Mesenteric fat pad (tissue), 1 donor: ENCODE data around the gene MAP2K3. TPM values are rescaled to one million over a fixed set of nuclear protein-coding genes. Genes with fewer than 3 reads are reported as not detected.

Experiments used
- DNase-seq: peaks from one replicate; pipeline ENCODE4 v3.0.0-alpha.2; 2020; ENCODE audit warnings: low spot score
- total RNA-seq: library from RNA; stranded (reverse); fragmentation: NEBNext Ultra II Directional; extraction: Animal tissue kit (Norgen Biotek cat#: 25700); gene quantifications from one replicate; pipeline ENCODE4 v1.2.1, GENCODE V29; 2021
- donor health status: DM: yes; HTN: yes; CAD: no.

The MAP2K3 gene
- total RNA-seq, 1 donor from 2014 or later, result 103 TPM

DNA sequence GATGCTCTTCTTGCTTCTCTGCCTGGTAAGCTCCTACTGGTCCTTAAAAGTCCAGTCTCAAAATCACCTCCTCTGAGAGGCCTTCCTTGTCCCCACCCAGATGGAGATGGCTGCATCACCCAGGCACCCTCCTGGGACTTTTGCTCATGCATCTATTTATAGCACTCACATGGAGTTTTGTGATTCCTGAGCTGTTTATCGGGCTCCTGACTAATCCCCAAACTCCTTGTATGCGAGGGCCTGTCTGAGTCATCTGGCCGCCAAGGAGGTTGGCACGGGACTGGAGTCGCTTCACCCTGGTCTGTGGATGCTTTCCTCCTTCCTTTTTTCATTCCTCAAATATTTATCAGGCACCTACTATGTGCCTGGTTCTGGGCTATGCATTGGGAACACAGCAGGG, 2.3 kb upstream of the MAP2K3 start:
- DNase-seq, result no peak

DNA sequence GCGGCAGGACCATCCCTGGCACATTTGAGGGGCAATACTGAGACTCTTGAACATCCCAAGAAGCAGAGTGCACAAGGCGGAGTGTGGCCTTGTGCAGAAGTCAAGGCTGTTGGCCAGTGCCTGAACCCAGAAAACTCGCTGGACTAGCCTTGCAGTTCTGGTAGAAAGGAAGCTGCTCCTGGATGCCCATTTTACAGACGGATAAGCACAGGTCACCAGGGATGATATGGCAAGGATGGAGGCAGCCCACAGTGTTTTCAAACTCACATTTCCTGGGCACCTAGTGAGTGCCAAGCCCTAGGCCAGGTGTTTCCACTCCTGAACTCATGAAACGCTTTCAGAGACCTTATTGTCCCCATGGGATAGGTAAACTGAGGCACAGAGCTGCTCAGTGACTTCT, 1.7 kb upstream of the MAP2K3 start:
- DNase-seq, result no peak

DNA sequence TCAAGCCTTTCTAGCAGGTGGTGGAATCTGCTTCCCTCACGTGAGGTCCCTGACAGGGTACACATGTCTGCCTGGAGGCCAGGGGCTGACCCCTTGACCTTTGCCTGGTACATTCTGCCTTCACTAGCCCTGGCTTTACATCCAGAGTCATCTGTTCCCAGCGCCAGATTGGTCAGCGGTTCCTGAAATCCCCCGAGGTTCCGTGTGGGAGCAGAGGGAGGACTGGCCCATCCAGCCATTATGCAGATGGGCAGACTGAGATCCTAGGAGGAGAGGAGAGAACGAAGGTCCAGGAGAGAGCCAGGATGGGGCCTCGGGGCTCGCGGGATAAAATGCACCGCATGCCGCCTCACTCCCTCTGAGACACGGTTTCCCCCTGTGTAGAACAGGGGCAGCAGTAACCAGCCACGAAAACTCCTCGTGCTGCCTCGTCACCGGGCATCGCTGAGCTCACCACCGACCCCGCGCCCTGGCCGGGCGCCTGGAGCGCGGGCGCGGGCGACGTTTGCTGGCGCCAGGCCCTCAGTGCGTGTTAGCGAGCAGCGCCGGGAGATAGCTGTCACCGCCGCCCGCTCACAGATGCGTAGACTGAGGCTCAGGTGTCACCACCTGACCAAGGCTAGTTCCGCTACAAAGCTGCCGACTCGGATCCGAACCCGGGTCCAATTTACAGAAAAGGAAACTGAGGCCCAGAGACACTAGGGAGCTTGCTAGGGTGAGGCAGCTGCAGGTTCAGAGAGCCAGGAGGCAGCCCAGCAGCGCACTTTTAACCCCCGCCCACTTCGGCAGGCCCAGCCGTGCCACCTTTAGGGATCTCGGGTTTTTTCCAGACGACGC, 811 bp upstream of the MAP2K3 start:
- peak; percentile 91 for DNase-seq

DNA sequence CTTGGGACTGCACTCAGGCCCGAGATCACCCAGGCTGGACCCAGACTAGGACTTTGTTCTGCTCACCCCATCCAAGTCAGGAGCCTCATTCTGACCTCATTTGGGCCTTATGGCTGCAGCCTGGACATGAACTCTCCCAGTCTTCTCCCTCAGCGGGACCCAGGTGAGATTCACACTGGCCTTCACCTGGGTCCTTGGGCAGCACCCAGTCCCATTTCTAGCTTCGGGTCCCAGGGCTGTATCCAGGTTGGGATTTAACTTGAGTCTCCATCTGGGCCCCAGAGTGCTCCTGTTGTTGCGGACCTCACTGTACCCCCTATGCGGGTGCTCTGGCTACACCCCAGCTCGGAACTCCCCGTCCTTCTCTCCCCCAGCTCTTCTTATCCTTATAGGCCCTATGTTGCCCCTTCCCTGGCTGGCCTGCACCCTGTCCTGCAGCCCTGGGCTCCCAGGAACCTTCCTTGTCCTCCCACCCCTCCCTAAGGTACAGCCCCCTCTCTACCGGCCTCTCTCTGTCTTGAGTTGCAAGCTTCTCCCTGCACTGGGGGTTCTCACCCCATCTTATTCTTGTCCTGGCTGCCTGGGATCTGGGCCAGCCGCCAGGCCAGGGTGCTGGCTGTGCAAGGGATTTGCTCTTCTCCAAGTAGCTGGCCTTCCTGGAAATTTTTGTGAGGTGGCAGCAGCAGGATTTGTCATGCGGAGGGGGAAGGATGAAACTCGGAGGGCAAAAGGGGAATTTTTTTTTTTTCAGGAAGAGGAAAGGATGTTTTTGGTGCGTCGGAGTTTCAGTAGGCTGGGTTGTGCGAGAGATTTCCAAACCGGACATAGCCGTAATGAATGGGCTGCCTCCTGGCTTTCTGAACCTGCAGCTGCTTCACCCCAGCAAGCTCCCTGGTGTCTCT, 904 bp downstream of the MAP2K3 start:
- DNase-seq, result no peak

DNA sequence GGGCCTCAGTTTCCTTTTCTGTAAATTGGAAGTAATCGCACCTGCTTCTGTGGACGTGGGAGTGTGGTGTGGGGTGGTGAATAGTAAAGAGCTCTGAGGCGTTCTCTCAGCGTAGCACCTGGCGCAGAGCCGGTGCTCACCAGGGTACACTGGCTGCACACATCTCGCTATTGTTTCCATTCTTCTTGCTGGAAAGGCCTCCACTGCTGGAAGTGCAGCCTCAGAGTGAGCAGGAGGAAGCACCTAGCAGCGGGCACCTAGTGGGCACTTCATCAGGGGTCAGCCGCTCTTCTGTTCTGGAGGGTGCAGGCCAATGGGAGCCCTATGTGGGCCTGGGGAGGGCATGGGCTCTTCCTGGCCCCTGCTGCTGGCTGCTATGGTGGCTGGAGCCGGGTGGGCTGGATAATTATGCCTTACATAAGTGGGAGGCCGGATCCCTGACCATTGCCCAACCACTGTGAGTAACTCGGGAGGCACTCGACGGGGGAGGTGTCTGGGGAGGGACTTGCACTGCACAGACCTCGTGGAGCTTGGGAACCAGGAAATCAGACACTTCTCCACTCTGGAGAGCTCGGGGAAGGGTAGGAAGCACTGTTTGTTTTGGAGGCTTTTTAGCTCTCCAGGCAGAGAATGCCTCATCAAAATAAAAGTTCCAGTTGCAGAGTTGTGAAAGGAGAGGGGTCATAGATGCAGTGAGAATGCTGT, 1.7 kb downstream of the MAP2K3 start:
- DNase-seq, result peak; percentile 94

- DNase-seq, result no peak
These were observed 2.6 kb downstream of the MAP2K3 start for GRCh38 chr17:21286909-21287702.

- DNase-seq, result peak; percentile 99
These were observed 3.4 kb downstream of the MAP2K3 start for GRCh38 chr17:21287703-21288449.

GRCh38 chr17:21288571-21289017, 4.1 kb downstream of the MAP2K3 start:
- no peak for DNase-seq

GRCh38 chr17:21289175-21289901, 4.8 kb downstream of the MAP2K3 start:
- no peak for DNase-seq

DNA sequence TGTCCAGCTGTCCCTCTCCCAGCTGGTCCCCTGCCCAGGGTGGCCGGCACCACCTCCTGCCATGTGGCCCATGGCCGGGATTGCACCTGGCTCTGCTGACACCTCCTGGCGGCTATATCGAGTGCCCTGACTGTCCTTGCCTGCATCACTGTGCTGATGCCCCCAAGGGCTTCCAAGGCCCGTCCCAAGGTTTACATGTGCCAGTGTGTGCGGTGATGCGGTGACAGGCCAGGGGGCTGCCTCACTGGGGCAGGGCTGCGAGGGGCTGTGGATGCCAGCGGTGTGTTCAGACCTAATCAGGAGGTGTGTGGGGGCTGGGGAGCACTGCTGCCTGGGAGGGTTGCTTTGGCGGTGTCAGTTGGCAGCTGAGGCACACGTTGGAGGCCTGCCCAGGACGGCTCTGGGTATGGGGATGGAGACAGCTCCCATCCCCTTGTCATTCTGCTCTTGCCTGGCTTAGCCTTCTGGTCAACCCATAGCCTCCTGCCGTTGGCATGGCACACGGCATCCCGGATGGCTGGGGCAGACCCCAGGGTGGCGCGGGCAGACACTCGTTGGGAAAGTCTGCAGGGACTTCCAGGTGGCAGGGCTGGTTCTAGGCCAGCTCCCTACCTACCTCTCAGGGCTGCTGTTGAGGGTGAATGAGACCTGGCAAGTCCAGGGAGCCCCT, 5.5 kb downstream of the MAP2K3 start:
- no peak for DNase-seq

- no peak for DNase-seq
These were observed 6.8 kb downstream of the MAP2K3 start for GRCh38 chr17:21291357-21291756.

GRCh38 chr17:21291862-21292261, 7.4 kb downstream of the MAP2K3 start:
- DNase-seq, result no peak

GRCh38 chr17:21292867-21293830, 8.6 kb downstream of the MAP2K3 start:
- DNase-seq, result no peak

DNA sequence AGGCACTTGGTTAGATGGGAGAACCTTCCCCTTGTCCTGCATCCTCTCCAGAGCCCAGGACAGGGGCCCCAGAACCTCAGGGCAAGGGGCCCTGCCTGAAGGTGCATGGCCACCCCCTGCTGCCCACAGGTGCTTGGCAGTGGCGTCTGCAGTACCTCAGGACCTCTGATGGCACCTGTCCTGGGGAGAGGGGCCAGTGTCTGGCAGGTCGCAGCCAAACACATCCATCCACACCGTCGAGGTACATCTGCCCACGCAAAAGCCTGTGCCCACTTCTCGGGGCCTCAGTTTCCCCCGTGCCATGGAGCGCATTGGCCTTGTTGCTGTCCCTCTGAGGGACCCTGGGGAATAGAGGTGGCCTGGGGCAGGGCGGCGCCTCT, 9.3 kb downstream of the MAP2K3 start:
- no peak for DNase-seq

- no peak for DNase-seq
These were observed 10.0 kb downstream of the MAP2K3 start for GRCh38 chr17:21294321-21295035.

DNA sequence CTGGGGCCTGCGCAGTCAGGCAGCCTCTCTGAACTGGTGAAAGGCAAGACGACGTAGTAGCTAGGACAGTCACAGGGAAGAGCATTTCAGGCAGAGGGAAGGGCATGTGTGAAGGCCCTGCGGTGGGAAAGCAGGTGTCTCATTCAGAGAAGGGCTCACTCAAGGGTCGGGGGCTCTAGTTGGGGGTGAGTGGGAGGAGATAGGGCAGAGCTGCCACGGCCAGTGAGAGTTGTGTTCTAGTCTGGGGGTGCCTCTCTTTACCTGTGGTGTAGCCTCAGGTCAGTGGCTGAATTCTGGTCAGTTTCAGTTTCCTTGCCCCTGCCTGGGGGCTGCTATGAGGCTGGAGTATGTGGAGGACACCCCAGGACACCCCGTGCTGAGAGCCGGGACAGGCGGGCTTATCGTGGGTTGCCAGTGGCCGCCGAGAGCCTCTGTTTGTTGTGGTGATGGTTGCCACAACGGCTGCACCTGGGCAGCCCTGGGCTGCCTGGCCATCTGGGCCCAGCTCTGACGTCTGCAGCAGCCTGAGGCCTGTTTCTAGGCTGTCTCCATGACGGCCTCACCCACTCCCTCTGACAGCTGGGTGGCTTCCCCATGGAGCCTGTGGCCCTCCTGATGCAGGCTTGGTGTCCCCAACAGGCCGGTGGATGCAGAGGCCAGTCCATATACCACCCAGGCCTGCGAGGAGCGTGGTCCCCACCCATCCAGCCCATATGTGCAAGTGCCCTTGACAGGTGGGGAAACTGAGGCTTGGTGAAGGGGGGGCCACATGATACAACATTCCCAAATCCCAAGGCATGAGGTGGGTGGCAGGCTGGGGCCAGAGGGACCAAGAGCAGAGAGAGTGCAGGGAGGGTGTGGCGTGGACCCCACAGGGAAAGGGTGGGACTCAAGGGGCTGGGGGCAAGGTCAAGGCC, 10.8 kb downstream of the MAP2K3 start:
- no peak for DNase-seq
